ENCODE results near the gene DENR. TPM values are rescaled to one million over a fixed set of nuclear protein-coding genes. Genes with fewer than 3 reads are reported as not detected.

DENR gene
- polyA plus RNA-seq, 1 donor from 2014 or later, result 85.1 TPM

GRCh38 chr12:122738571-122738970 lies 14.1 kb upstream of the DENR start:
- H3K9ac ChIP-seq (ENCODE audit: low read length), result no peak overlapping the region
- H3K4me2 ChIP-seq (ENCODE audit: low read length), result no peak overlapping the region
- no peaks in the 10 kb centered on the region for H3K36me3 ChIP-seq (ENCODE audit: insufficient read depth, low read length)
- no peak overlapping the region for H2AFZ ChIP-seq (ENCODE audit: low read depth, low read length)
- H3K9me2 ChIP-seq (ENCODE audit: insufficient read depth, low read length), result no peaks in the 10 kb centered on the region
- no peaks in the 10 kb centered on the region for H3K79me2 ChIP-seq (replicated peaks; ENCODE audit: insufficient read depth, low read length)
- no peaks in the 10 kb centered on the region for H3K9me3 ChIP-seq (ENCODE audit: low read length)
- H3F3A ChIP-seq (ENCODE audit: insufficient read depth, low read length, poor library complexity, severe bottlenecking), result no peaks in the 10 kb centered on the region
- H3K27ac ChIP-seq (ENCODE audit: low read length), result no peak overlapping the region
- TF ChIP-seq POLR2AphosphoS5 (IDR thresholded peaks at IDR 0.05) (no peak), EZH2 (IDR thresholded peaks at IDR 0.05; ENCODE audit: borderline replicate concordance, insufficient read depth, low read length, poor library complexity, severe bottlenecking) (no peak), SMC3 (conservative IDR thresholded peaks at IDR 0.05; ENCODE audit: poor library complexity) (no peak), CTCF (IDR thresholded peaks at IDR 0.05; ENCODE audit: poor library complexity, severe bottlenecking) (no peak), RAD21 (conservative IDR thresholded peaks at IDR 0.05) (no peak)
- no peaks in the 10 kb centered on the region for H4K20me1 ChIP-seq (ENCODE audit: insufficient read depth)
- H3K4me3 ChIP-seq (ENCODE audit: low read length), result no peak overlapping the region
- H3K27me3 ChIP-seq (ENCODE audit: insufficient read depth, low read depth, low read length), result no peaks in the 10 kb centered on the region

GRCh38 chr12:122740351-122740750 lies 12.3 kb upstream of the DENR start:
- H2AFZ ChIP-seq (ENCODE audit: low read depth, low read length), result no peak overlapping the region
- H3K4me3 ChIP-seq (ENCODE audit: low read length), result no peak overlapping the region
- no peaks in the 10 kb centered on the region for H3K9me3 ChIP-seq (ENCODE audit: low read length)
- H3K4me2 ChIP-seq (ENCODE audit: low read length), result no peak overlapping the region
- H3K9me2 ChIP-seq (ENCODE audit: insufficient read depth, low read length), result no peaks in the 10 kb centered on the region
- no peaks in the 10 kb centered on the region for H3F3A ChIP-seq (ENCODE audit: insufficient read depth, low read length, poor library complexity, severe bottlenecking)
- H3K36me3 ChIP-seq (ENCODE audit: insufficient read depth, low read length), result no peaks in the 10 kb centered on the region
- no peak overlapping the region for H3K9ac ChIP-seq (ENCODE audit: low read length)
- no peaks in the 10 kb centered on the region for H4K20me1 ChIP-seq (ENCODE audit: insufficient read depth)
- H3K27ac ChIP-seq (ENCODE audit: low read length), result no peak overlapping the region
- no peaks in the 10 kb centered on the region for H3K79me2 ChIP-seq (replicated peaks; ENCODE audit: insufficient read depth, low read length)
- H3K27me3 ChIP-seq (ENCODE audit: insufficient read depth, low read depth, low read length), result no peaks in the 10 kb centered on the region
- no peak for TF ChIP-seq CTCF (IDR thresholded peaks at IDR 0.05; ENCODE audit: poor library complexity, severe bottlenecking)
- TF ChIP-seq REST (IDR thresholded peaks at IDR 0.05; ENCODE audit: borderline replicate concordance), result no peak
- no peak for TF ChIP-seq SMC3 (conservative IDR thresholded peaks at IDR 0.05; ENCODE audit: poor library complexity)
- no peak for TF ChIP-seq RAD21 (conservative IDR thresholded peaks at IDR 0.05)
- TF ChIP-seq TAF1 (IDR thresholded peaks at IDR 0.05; ENCODE audit: low read depth), result no peak
- TF ChIP-seq POLR2AphosphoS5 (IDR thresholded peaks at IDR 0.05), result no peak
- TF ChIP-seq EZH2 (IDR thresholded peaks at IDR 0.05; ENCODE audit: borderline replicate concordance, insufficient read depth, low read length, poor library complexity, severe bottlenecking), result no peak
- TF ChIP-seq MXI1 (conservative IDR thresholded peaks at IDR 0.05; ENCODE audit: poor library complexity, severe bottlenecking), result no peak
- no peak for TF ChIP-seq EP300 (conservative IDR thresholded peaks at IDR 0.05; ENCODE audit: poor library complexity, severe bottlenecking)

Data from neural cell (in vitro differentiated cells).